KMS-11 (cell line): ENCODE data around the gene FAM168A.

ENCODE experiments used
- H2AFZ ChIP-seq: fragments of 200-600 bp; sonication (generic); 2 replicates; pipeline ENCODE4 v1.6.1; 2016; ENCODE audit warnings: antibody characterized with exemption, mixed run types, low read depth
- H3K27ac ChIP-seq: fragments of 200-600 bp; sonication (generic); 2 replicates; pipeline ENCODE4 v1.6.1; 2016; ENCODE audit warnings: mild to moderate bottlenecking, mixed run types
- H3K27me3 ChIP-seq: fragments of 200-600 bp; sonication (generic); 2 replicates; pipeline ENCODE4 v1.6.1; 2017; ENCODE audit warnings: mild to moderate bottlenecking, low read depth, mixed run types, moderate library complexity; ENCODE audit not compliant: insufficient read depth
- H3K36me3 ChIP-seq: fragments of 200-600 bp; sonication (generic); 2 replicates; pipeline ENCODE4 v1.6.1; 2017; ENCODE audit warnings: mild to moderate bottlenecking, mixed run types; ENCODE audit not compliant: insufficient read depth
- H3K4me1 ChIP-seq: fragments of 200-600 bp; sonication (generic); 2 replicates; pipeline ENCODE4 v1.6.1; 2016; ENCODE audit warnings: mild to moderate bottlenecking, low read depth, mixed run types; ENCODE audit not compliant: poor library complexity, severe bottlenecking
- H3K4me2 ChIP-seq: fragments of 200-600 bp; sonication (generic); 2 replicates; pipeline ENCODE4 v1.7.0; 2016; ENCODE audit warnings: mild to moderate bottlenecking, mixed run types
- H3K4me3 ChIP-seq: fragments of 200-600 bp; sonication (generic); IDR thresholded peaks from 2 replicates; pipeline ENCODE4 v1.6.1; 2017; ENCODE audit warnings: low read depth, low read length, mixed read lengths; ENCODE audit not compliant: insufficient read depth
- H3K79me2 ChIP-seq: fragments of 200-600 bp; sonication (generic); 2 replicates; pipeline ENCODE4 v1.6.1; 2016; ENCODE audit warnings: low read depth, mixed run types; ENCODE audit not compliant: insufficient read depth
- H3K9ac ChIP-seq: fragments of 200-600 bp; sonication (generic); 2 replicates; pipeline ENCODE4 v1.6.1; 2016; ENCODE audit warnings: mild to moderate bottlenecking, mixed run types
- H4K20me1 ChIP-seq: fragments of 200-600 bp; sonication (generic); 2 replicates; pipeline ENCODE4 v1.6.1; 2016; ENCODE audit warnings: mild to moderate bottlenecking, mixed run types; ENCODE audit not compliant: insufficient read depth
- CTCF ChIP-seq: fragments of 200-600 bp; sonication (generic); conservative IDR thresholded peaks from 2 replicates; pipeline ENCODE4 v1.6.1; 2017; ENCODE audit warnings: low read depth, mild to moderate bottlenecking, antibody characterized with exemption, low read length, moderate library complexity, mixed read lengths

FAM168A gene

DNA sequence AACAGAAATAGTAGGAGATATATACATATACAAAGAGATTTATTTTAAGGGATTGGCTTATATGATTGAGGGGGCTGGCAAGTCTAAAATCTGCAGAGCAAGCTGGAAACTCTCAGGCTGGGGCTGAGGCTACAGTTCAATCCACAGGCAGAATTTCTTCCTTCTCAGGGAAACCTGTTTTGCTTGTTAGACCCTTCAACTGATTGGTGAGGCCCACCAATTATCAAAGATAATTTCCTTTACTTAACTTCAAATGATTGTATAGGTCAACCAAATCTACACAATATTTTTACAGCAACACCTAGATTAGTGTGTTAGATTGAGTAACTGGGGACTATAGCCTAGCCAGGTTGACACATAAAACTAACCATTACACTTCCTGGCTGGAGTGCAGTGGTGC lies 43.8 kb upstream of the FAM168A start:
- H3K27ac ChIP-seq: no peak overlapping the region
- H3K4me2 ChIP-seq: no peak overlapping the region
- H3K4me1 ChIP-seq: no peaks in the 10 kb centered on the region
- H4K20me1 ChIP-seq: no peaks in the 10 kb centered on the region
- no peaks in the 10 kb centered on the region for H3K36me3 ChIP-seq
- H3K4me3 ChIP-seq: no peak overlapping the region
- no peak overlapping the region for H3K9ac ChIP-seq
- TF ChIP-seq CTCF: no peak
- no peak overlapping the region for H2AFZ ChIP-seq
- H3K79me2 ChIP-seq: no peaks in the 10 kb centered on the region
- H3K27me3 ChIP-seq: no peaks in the 10 kb centered on the region

- Histone ChIP-seq H2AFZ (no peak overlapping the region), H3K9ac (no peak overlapping the region), H3K4me3 (no peak overlapping the region), H3K4me2 (no peak overlapping the region), H4K20me1 (no peaks in the 10 kb centered on the region), H3K4me1 (no peaks in the 10 kb centered on the region), H3K27ac (no peak overlapping the region), H3K36me3 (no peaks in the 10 kb centered on the region), H3K79me2 (no peaks in the 10 kb centered on the region), H3K27me3 (no peaks in the 10 kb centered on the region)
- TF ChIP-seq CTCF: no peak
Observed at GRCh38 chr11:73640592-73640991, 42.7 kb upstream of the FAM168A start.

- H3K36me3 ChIP-seq: no peaks in the 10 kb centered on the region
- H2AFZ ChIP-seq: no peak overlapping the region
- no peaks in the 10 kb centered on the region for H4K20me1 ChIP-seq
- no peak for TF ChIP-seq CTCF
- no peak overlapping the region for H3K9ac ChIP-seq
- no peak overlapping the region for H3K4me2 ChIP-seq
- no peaks in the 10 kb centered on the region for H3K79me2 ChIP-seq
- no peaks in the 10 kb centered on the region for H3K4me1 ChIP-seq
- no peaks in the 10 kb centered on the region for H3K27me3 ChIP-seq
- no peak overlapping the region for H3K4me3 ChIP-seq
- no peak overlapping the region for H3K27ac ChIP-seq
Observed at GRCh38 chr11:73637012-73637411, 39.1 kb upstream of the FAM168A start.

DNA sequence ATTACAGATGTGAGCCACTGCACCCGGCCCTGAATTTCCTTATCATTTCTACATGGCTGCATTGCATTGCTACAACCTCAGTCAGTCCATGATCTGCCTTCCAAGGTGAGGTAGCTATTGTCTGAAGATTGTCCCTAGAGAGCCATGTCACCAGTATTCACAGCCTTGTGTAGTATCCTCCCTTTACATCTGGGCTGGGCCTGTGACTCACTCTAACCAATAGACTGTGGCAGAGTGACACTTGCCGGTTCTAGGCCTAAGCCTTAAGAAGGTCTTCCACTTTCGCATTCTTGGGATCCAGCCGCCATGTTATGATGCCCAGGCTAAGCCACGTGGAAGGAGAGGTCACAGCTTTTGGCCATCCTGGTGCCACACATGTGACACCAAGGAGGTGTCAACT lies 38.3 kb upstream of the FAM168A start:
- H3K4me3 ChIP-seq: no peak overlapping the region
- no peak overlapping the region for H3K9ac ChIP-seq
- no peak overlapping the region for H3K27ac ChIP-seq
- no peak overlapping the region for H3K4me2 ChIP-seq
- no peaks in the 10 kb centered on the region for H3K36me3 ChIP-seq
- H4K20me1 ChIP-seq: no peaks in the 10 kb centered on the region
- H3K79me2 ChIP-seq: no peaks in the 10 kb centered on the region
- no peaks in the 10 kb centered on the region for H3K27me3 ChIP-seq
- no peaks in the 10 kb centered on the region for H3K4me1 ChIP-seq
- no peak for TF ChIP-seq CTCF
- H2AFZ ChIP-seq: no peak overlapping the region

DNA sequence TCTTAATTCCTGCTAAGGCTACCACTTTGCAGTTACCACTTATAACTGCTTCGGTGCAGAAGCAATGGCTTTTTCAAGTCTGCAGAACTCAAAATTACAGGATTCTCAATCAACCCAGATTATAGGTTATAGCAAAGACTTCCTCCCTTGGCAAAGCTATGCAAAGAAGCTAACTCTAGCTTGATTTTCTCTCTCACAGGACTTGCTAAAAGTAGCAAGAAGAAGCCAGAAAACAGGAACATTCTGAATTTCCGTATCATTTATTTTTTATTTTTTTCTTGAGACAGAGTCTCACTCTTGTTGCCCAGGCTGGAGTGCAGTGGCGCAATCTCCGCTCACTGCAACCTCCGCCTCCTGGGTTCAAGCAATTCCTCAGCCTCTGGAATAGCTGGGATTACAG lies 37.8 kb upstream of the FAM168A start:
- no peak overlapping the region for H2AFZ ChIP-seq
- no peak overlapping the region for H3K27ac ChIP-seq
- TF ChIP-seq CTCF: no peak
- no peaks in the 10 kb centered on the region for H3K79me2 ChIP-seq
- H3K4me1 ChIP-seq: no peaks in the 10 kb centered on the region
- H3K4me3 ChIP-seq: no peak overlapping the region
- H3K4me2 ChIP-seq: no peak overlapping the region
- H3K36me3 ChIP-seq: no peaks in the 10 kb centered on the region
- no peaks in the 10 kb centered on the region for H3K27me3 ChIP-seq
- no peaks in the 10 kb centered on the region for H4K20me1 ChIP-seq
- H3K9ac ChIP-seq: no peak overlapping the region
